GM18907 (cell line): ENCODE data around the gene BMAL1.

ENCODE experiments used
- ATAC-seq: cut with Tn5 transposase; IDR thresholded peaks from one replicate; pipeline ENCODE4 v1.9.1; 2021; ENCODE audit warnings: mild to moderate bottlenecking, moderate library complexity; ENCODE audit not compliant: unreplicated experiment

BMAL1 gene

GRCh38 chr11:13290221-13290980, 12.8 kb downstream of the BMAL1 start:
- no peak for ATAC-seq

GRCh38 chr11:13291361-13291760, 13.8 kb downstream of the BMAL1 start:
- ATAC-seq: no peak

- ATAC-seq: no peak
Observed at GRCh38 chr11:13291800-13292199, 14.2 kb downstream of the BMAL1 start.

GRCh38 chr11:13292970-13293369, 15.4 kb downstream of the BMAL1 start:
- no peak for ATAC-seq

GRCh38 chr11:13294178-13294577, 16.6 kb downstream of the BMAL1 start:
- no peak for ATAC-seq

GRCh38 chr11:13294771-13295579, 17.4 kb downstream of the BMAL1 start:
- no peak for ATAC-seq

GRCh38 chr11:13297308-13297916, 19.8 kb downstream of the BMAL1 start:
- no peak for ATAC-seq

- no peak for ATAC-seq
Observed at GRCh38 chr11:13297917-13298356, 20.3 kb downstream of the BMAL1 start.

GRCh38 chr11:13298765-13299164, 21.2 kb downstream of the BMAL1 start:
- no peak for ATAC-seq

- no peak for ATAC-seq
Observed at GRCh38 chr11:13301522-13301921, 23.9 kb downstream of the BMAL1 start.

- ATAC-seq: no peak
Observed at GRCh38 chr11:13302420-13302958, 24.9 kb downstream of the BMAL1 start.

- no peak for ATAC-seq
Observed at GRCh38 chr11:13303668-13304649, 26.4 kb downstream of the BMAL1 start.

- ATAC-seq: no peak
Observed at GRCh38 chr11:13304655-13305335, 27.2 kb downstream of the BMAL1 start.

- ATAC-seq: no peak
Observed at GRCh38 chr11:13308704-13309103, 31.1 kb downstream of the BMAL1 start.

- ATAC-seq: no peak
Observed at GRCh38 chr11:13309156-13309555, 31.6 kb downstream of the BMAL1 start.

GRCh38 chr11:13310443-13310842, 32.9 kb downstream of the BMAL1 start:
- ATAC-seq: no peak

GRCh38 chr11:13311570-13311969, 34.0 kb downstream of the BMAL1 start:
- ATAC-seq: no peak

- ATAC-seq: no peak
Observed at GRCh38 chr11:13313005-13313819, 35.6 kb downstream of the BMAL1 start.
